H1 (cell line): Measurements from ENCODE around the gene SPTB.

Experiments
- BCL11A ChIP-seq, 2 experiments: IDR thresholded peaks; one replicate each; pipeline ENCODE4 v1.6.1; 2011; ENCODE audit warnings: low read depth in 2 of 2, low read length in 2 of 2, mild to moderate bottlenecking in 2 of 2
- EZH2 ChIP-seq: fragments of 200-600 bp; sonication (generic); IDR thresholded peaks from 2 replicates; pipeline ENCODE4 v1.7.1; 2012; ENCODE audit warnings: low read depth, mild to moderate bottlenecking, moderate library complexity, low read length, inconsistent platforms; ENCODE audit not compliant: severe bottlenecking
- TF ChIP-seq, protein P1 (sequence below): IDR thresholded peaks from 2 replicates; pipeline ENCODE4 v1.6.1; 2011; ENCODE audit warnings: low read length, improper control_type of control experiment

DNA sequence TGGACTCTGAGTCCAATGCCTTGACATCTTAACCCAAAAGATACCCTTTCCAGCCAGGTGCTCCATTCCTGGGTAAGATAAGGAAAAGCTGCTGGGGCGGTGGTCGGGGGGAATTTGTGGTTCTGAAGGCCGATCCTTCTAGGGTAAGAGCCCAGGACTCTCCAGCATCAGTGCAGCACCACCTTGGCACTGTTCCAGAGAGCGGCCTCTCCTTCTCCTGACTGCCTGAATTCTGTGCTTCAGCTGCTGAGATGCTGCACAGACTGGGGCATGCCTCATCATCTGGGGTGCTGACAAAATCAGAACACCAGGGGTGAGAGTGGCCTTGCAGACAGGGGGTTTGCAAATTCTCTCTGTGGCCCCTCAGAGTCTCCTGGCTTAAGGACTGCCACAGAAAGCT is 87.5 kb downstream of the SPTB start:
- TF ChIP-seq BCL11A (IDR thresholded peaks at IDR 0.05; ENCODE audit: low read depth in 2 of 2, low read length in 2 of 2): no peak
- TF ChIP-seq, protein P1, sequence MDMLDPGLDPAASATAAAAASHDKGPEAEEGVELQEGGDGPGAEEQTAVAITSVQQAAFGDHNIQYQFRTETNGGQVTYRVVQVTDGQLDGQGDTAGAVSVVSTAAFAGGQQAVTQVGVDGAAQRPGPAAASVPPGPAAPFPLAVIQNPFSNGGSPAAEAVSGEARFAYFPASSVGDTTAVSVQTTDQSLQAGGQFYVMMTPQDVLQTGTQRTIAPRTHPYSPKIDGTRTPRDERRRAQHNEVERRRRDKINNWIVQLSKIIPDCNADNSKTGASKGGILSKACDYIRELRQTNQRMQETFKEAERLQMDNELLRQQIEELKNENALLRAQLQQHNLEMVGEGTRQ: no peak
- no peak for TF ChIP-seq EZH2
